Pancreas (tissue), 10 donors: ENCODE measurements around the gene PACRG. TPM values are rescaled to one million over a fixed set of nuclear protein-coding genes. Genes with fewer than 3 reads are reported as not detected.
A peak's percentile ranks its signal among the peaks of the same experiment; 100 is the strongest.

Experiments used
- ATAC-seq, 4 donors: fragments of 200-7000 bp; cut with Tn5 transposase; one replicate each; pipeline versions ENCODE4 v1.8.0 to v1.9.1; 2020; ENCODE audit warnings: mild to moderate bottlenecking in 4 of 4, moderate library complexity in 4 of 4
- DNase-seq, 6 donors: peaks; one replicate each; pipeline ENCODE4 v3.0.0-alpha.2; 2020
- FAIRE-seq: peaks from 2 replicates; lab custom pipeline; 2012; peaks lifted over from hg19 to GRCh38; lab: Jason Lieb, UNC
- H3K27ac ChIP-seq, 4 donors: fragments of 200-600 bp; sonication (generic); 1 replicate in 3 of 4; 2 replicates in 1 of 4; pipeline versions ENCODE4 v1.5.0 to v1.8.0; 2020
- H3K27me3 ChIP-seq, 4 donors: fragments of 200-600 bp; one replicate each; pipeline ENCODE4 v1.8.0; 2021
- H3K36me3 ChIP-seq, 3 donors: fragments of 200-600 bp; sonication (generic) in 1 of 3; one replicate each; pipeline versions ENCODE4 v1.5.0 to v1.8.0; 2020 to 2021
- H3K4me1 ChIP-seq, 3 donors: fragments of 200-600 bp; one replicate each; pipeline ENCODE4 v1.8.0; 2021
- H3K4me3 ChIP-seq, 4 donors: fragments of 200-600 bp; sonication (generic) in 2 of 4; one replicate each; pipeline versions ENCODE4 v1.5.0 to v1.8.0; 2020 to 2021
- H3K9me3 ChIP-seq, 4 donors: fragments of 200-600 bp; one replicate each; pipeline ENCODE4 v1.8.0; 2021
- WGBS, 2 donors: extraction: QIAGEN DNeasy Blood & Tissue Kit; methylation state at CpG; one replicate each; pipeline ENCODE4 v1.1.7; 2013; 5-methylcytosine and 5-hydroxymethylcytosine counted together
- intact Hi-C, 3 donors: fragments of 100-400 bp; cut with DNase I; formaldehyde crosslinking; loops; one replicate each; pipeline versions ENCODE4 v1.11.1 to v1.14.2; 2022
- polyA plus RNA-seq, 2 donors: library from polyadenylated mRNA; stranded (reverse); fragments of 200-250 nt; gene quantifications; one replicate each; pipeline ENCODE4 v1.2.3, GENCODE V29; 2013
- total RNA-seq, 6 donors: library from RNA; stranded (reverse); fragmentation: NEBNext Ultra II Directional in 4 of 6; extraction: Animal tissue kit (Norgen Biotek cat#: 25700) in 4 of 6; gene quantifications; one replicate each; pipeline versions ENCODE4 v1.2.1 to v1.2.4, GENCODE V29; 2021 to 2023
- TF ChIP-seq, protein P1 (sequence below), 4 donors: fragments of 200-600 bp; sonication (generic) in 3 of 4; IDR thresholded peaks; one replicate each; pipeline versions ENCODE4 v1.5.0 to v1.8.0; 2021; ENCODE audit warnings: antibody characterized with exemption in 4 of 4
- donor health status: healthy with polysubstance abuse.
- donor health status: DM: no; HTN: no; CAD: no; lungs with moderate emphysema.
- donor health status: DM: no; HTN: no; CAD: no.
- donor health status: control.
- donor health status: control.
- donor health status: Bipolar disorder and iron deficiency.
- donor health status: DM: yes; HTN: yes; CAD: no.
- donor health status: DM: no; HTN: no; CAD: no.
- donor health status: DM: no; HTN: no; CAD: no.
- donor health status: DM: yes; HTN: yes; CAD: no.

Gene PACRG
- total and polyA plus RNA-seq, 8 donors, result 2.5 to 7.1 (median 3.5) TPM

DNA sequence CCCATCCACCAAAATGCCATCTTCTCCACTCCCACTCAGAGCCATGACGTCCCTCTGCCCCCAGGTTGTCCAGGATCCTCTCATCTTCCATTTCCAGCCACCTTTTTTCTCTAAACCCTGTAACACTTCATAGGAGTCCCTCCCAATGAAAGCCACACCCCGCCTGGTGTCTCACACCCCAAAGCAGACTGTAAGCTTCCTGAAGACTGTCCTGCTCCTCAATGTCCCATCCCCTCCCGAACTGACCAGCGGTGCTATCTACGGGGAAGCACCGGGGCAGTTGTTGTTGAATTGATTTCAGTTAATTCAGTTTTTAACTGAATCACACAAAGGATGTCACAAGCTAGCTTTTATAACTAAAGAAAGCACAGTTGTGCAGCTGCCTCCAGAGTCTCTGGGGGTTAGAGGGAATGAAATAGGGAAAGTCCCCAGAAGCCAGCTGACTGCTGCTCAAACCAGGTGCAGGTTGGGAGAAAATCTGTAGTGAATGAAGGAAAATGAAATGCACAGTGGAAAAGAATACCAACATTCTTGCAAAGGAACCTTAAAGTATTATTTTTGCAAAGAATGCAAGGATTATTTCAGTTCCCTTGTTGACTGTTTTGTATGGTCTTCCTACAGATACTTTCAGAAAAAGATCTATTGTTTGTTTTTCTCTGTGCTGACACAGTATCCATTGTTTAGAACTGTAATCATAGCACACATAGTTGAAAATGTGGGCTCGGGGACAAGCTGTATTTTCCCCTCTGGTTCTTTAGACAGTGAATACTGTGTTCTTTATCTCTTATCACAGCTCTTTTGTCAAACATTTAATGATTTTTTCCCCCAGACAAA lies 464.1 kb downstream of the PACRG start:
- no peak overlapping the region for H3K4me3 ChIP-seq
- DNase-seq, result no peak
- intact Hi-C loops, result no loop called here
- WGBS, 2 donors, result 45 to 48% methylated on average over 7 of the region's 7 CpGs
- TF ChIP-seq, protein P1, sequence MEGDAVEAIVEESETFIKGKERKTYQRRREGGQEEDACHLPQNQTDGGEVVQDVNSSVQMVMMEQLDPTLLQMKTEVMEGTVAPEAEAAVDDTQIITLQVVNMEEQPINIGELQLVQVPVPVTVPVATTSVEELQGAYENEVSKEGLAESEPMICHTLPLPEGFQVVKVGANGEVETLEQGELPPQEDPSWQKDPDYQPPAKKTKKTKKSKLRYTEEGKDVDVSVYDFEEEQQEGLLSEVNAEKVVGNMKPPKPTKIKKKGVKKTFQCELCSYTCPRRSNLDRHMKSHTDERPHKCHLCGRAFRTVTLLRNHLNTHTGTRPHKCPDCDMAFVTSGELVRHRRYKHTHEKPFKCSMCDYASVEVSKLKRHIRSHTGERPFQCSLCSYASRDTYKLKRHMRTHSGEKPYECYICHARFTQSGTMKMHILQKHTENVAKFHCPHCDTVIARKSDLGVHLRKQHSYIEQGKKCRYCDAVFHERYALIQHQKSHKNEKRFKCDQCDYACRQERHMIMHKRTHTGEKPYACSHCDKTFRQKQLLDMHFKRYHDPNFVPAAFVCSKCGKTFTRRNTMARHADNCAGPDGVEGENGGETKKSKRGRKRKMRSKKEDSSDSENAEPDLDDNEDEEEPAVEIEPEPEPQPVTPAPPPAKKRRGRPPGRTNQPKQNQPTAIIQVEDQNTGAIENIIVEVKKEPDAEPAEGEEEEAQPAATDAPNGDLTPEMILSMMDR (IDR thresholded peaks at IDR 0.05), result no peak
- no peaks in the 10 kb centered on the region for H3K4me1 ChIP-seq
- ATAC-seq, result peak in 2 of 4 donors; percentile 48 to 59
- no peak for FAIRE-seq
- H3K27me3 ChIP-seq, result no peaks in the 10 kb centered on the region
- no peaks in the 10 kb centered on the region for H3K9me3 ChIP-seq
- H3K27ac ChIP-seq, result no peak overlapping the region
- H3K36me3 ChIP-seq, result no peaks in the 10 kb centered on the region

DNA sequence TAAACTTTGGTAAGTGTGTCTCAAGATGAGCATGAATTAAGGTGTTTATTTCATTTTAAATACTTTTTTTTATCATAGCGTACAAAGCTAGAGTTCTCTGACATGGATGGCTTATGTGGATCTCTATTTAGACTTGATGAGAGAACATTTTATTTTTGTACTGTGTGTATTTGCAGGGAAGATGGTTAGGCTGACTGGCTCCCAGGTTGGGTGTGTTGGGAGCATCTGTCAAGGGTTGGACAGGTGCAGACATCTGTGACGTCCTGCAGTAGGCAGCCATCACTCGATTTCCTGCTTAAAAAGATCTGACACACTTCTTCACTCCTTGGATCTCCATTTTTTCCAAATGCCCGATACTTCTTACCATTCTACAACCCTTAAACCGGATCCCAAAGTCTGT lies 464.8 kb downstream of the PACRG start:
- DNase-seq (no peak), ATAC-seq (no peak), FAIRE-seq (no peak)
- no peaks in the 10 kb centered on the region for H3K27me3 ChIP-seq
- H3K4me3 ChIP-seq, result no peak overlapping the region
- no peak overlapping the region for H3K27ac ChIP-seq
- H3K4me1 ChIP-seq, result no peaks in the 10 kb centered on the region
- TF ChIP-seq, protein P1 (IDR thresholded peaks at IDR 0.05), result no peak
- 53 to 59% methylated on average over 5 of the region's 5 CpGs for WGBS, 2 donors
- H3K9me3 ChIP-seq, result no peaks in the 10 kb centered on the region
- H3K36me3 ChIP-seq, result no peaks in the 10 kb centered on the region
- intact Hi-C loops, result no loop called here

DNA sequence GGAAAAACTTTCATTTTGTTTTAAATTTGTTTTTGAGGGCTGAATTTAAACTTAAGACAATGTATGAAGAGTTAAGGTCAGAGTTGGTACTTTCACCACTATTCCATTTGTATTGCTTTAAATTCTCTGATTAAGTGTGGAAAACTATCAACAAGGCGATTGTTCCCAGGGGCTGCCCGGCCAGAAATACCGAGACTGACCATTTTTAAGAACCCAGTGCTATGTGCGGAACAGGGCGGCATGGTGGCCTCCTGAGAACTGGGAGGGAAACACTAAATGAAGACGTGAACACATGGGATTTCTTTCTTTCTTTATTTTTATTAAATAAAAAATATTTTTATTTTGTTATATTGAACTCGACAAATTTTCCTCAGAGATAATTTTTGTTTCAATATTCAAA lies 465.6 kb downstream of the PACRG start:
- H3K4me3 ChIP-seq, result no peak overlapping the region
- no peaks in the 10 kb centered on the region for H3K27me3 ChIP-seq
- DNase-seq, result no peak
- no peaks in the 10 kb centered on the region for H3K4me1 ChIP-seq
- H3K36me3 ChIP-seq, result no peaks in the 10 kb centered on the region
- 87 to 96% methylated on average over 7 of the region's 7 CpGs for WGBS, 2 donors
- H3K9me3 ChIP-seq, result no peaks in the 10 kb centered on the region
- H3K27ac ChIP-seq, result no peak overlapping the region
- TF ChIP-seq, protein P1 (IDR thresholded peaks at IDR 0.05), result no peak
- no peak for FAIRE-seq
- ATAC-seq, result no peak
- intact Hi-C loops, result no loop called here

DNA sequence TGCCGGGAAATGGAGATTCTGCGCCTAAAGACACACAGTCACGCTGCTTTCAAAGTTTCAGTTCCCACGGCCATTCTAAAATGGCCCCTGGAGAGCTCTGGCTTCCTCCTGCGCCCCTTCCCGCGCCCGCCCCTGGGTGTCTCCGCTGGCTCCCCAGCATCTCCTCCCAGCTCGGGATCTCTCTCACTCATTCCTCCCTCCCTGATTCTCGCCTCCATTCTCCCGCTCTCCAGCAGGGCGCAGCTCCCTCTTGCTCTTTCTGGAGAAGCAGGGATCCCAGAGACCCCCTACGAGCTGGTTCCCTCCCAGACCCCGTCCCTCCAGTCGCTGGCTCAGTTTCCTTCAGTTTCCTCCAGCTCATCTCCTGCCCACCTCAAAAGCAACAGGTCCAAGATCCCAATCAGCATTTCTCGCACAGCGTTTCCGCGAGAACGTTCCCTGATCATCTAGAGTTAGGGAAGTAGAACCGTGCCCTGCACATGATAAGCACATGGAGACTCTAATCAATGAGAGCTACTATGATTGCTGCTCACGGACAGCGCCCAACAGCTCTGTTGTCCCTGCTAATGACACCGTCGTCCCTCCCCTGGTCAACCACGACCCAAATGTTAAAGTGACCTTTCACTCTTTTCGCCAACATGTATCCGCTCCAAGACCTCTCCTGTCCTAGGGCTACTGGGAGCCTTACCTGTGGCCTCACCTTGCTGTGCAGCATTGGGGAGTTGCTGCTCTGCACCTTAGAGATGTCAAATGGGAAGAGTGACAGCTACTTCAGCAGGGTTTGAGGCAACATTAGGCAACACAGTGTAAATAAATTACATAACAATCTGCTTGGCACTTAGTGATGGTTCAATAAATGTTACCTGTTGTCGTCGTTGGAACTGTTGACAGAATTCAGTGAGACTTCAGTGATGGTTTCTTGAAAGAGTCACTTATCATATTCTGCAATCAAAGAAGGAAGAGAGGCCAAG lies 468.2 kb downstream of the PACRG start:
- no peaks in the 10 kb centered on the region for H3K9me3 ChIP-seq
- H3K27me3 ChIP-seq, result no peaks in the 10 kb centered on the region
- 89% methylated on average over 28 to 31 of the region's 31 CpGs for WGBS, 2 donors
- TF ChIP-seq, protein P1 (IDR thresholded peaks at IDR 0.05), result no peak
- H3K4me1 ChIP-seq, result no peaks in the 10 kb centered on the region
- DNase-seq (no peak), ATAC-seq (no peak), FAIRE-seq (no peak)
- no peaks in the 10 kb centered on the region for H3K36me3 ChIP-seq
- intact Hi-C loops, result no loop called here
- H3K4me3 ChIP-seq, result no peak overlapping the region
- no peak overlapping the region for H3K27ac ChIP-seq
